ENCODE measurements around the gene MRPL14.
"Not testable (repeated sequence)": the region's sequence is repeated elsewhere in the genome, so short reads cannot be mapped to it uniquely, and the experiment has no call there.

MRPL14 gene

GRCh38 chr6:44096612-44097011 is 30.6 kb downstream of the MRPL14 start:
- DNase-seq: peak; percentile 72 to 80

- not testable (repeated sequence) for DNase-seq
Measured at GRCh38 chr6:44095243-44095623, 32.0 kb downstream of the MRPL14 start.

- DNase-seq: no peak
Measured at GRCh38 chr6:44094403-44095242, 32.6 kb downstream of the MRPL14 start.

- no peak for DNase-seq
Measured at GRCh38 chr6:44093750-44094402, 33.4 kb downstream of the MRPL14 start.

- no peak for DNase-seq
Measured at GRCh38 chr6:44093066-44093465, 34.2 kb downstream of the MRPL14 start.

GRCh38 chr6:44091981-44092884 is 35.0 kb downstream of the MRPL14 start:
- no peak for DNase-seq

GRCh38 chr6:44091356-44091755 is 35.9 kb downstream of the MRPL14 start:
- DNase-seq: not testable (repeated sequence)

GRCh38 chr6:44090465-44090864 is 36.8 kb downstream of the MRPL14 start:
- DNase-seq: no peak

- DNase-seq: no peak
Measured at GRCh38 chr6:44088827-44089590, 38.2 kb downstream of the MRPL14 start.

GRCh38 chr6:44087623-44088022 is 39.6 kb downstream of the MRPL14 start:
- DNase-seq: no peak

GRCh38 chr6:44086931-44087574 is 40.2 kb downstream of the MRPL14 start:
- DNase-seq: no peak

GRCh38 chr6:44085219-44085618 is 42.0 kb downstream of the MRPL14 start:
- no peak for DNase-seq

GRCh38 chr6:44084231-44085014 is 42.8 kb downstream of the MRPL14 start:
- no peak for DNase-seq

GRCh38 chr6:44082872-44083321 is 44.4 kb downstream of the MRPL14 start:
- DNase-seq: no peak

GRCh38 chr6:44081753-44082152 is 45.5 kb downstream of the MRPL14 start:
- DNase-seq: no peak

- no peak for DNase-seq
Measured at GRCh38 chr6:44080561-44081521, 46.4 kb downstream of the MRPL14 start.

GRCh38 chr6:44079672-44080071 is 47.6 kb downstream of the MRPL14 start:
- no peak for DNase-seq

GRCh38 chr6:44078827-44079671 is 48.2 kb downstream of the MRPL14 start:
- DNase-seq: peak; percentile 59 to 77

Measured in activated CD4-positive, alpha-beta T cell treated with anti-CD3 and anti-CD28 coated beads for 4 hours (primary cell).